IMR-90 (cell line): ENCODE measurements around the gene UQCRQ. TPM values are rescaled to one million over a fixed set of nuclear protein-coding genes. Genes with fewer than 3 reads are reported as not detected.

Experiments used
- ATAC-seq: fragments of 200-7000 bp; cut with Tn5 transposase; 2 replicates; pipeline ENCODE4 v1.9.1; 2020; ENCODE audit warnings: low read depth, mild to moderate bottlenecking, moderate library complexity
- BruUV-seq: library from RNA; stranded (reverse); fragments of 400-500 nt; replicated peaks from 2 replicates; lab custom pipeline; 2021; lab: Mats Ljungman, UMichigan
- CTCF ChIA-PET: fragments of 300-600 bp; formaldehyde crosslinking; extraction: SDS; loops from one replicate; lab custom pipeline; 2021; ENCODE audit warnings: antibody characterized with exemption; lab: Yijun Ruan, JAX
- POLR2A ChIA-PET: fragments of 300-600 bp; sonication (Branson Sonifier 250); formaldehyde crosslinking; loops from one replicate; lab custom pipeline; 2022; ENCODE audit warnings: antibody characterized with exemption; ENCODE audit not compliant: unreplicated experiment; lab: Charles Lee
- DNase-seq: peaks from one replicate; pipeline ENCODE4 v3.0.0; 2013
- H2AFZ ChIP-seq: replicated peaks from 2 replicates; pipeline ENCODE3; 2013; ENCODE audit warnings: low read length, mild to moderate bottlenecking; ENCODE audit not compliant: poor library complexity
- H2AK5ac ChIP-seq: 2 replicates; pipeline ENCODE4 v1.6.1; 2013; ENCODE audit warnings: low read depth, low read length, inconsistent platforms
- H2AK9ac ChIP-seq: replicated peaks from 2 replicates; pipeline ENCODE3; 2013; ENCODE audit warnings: mild to moderate bottlenecking, low read depth, low read length, moderate library complexity; ENCODE audit not compliant: poor library complexity
- H2BK120ac ChIP-seq: 2 replicates; pipeline ENCODE4 v1.6.1; 2013; ENCODE audit warnings: low read depth, low read length, inconsistent platforms
- H2BK15ac ChIP-seq: 3 replicates; pipeline ENCODE4 v1.6.1; 2013; ENCODE audit warnings: low read depth, low read length, inconsistent platforms
- H2BK20ac ChIP-seq: 2 replicates; pipeline ENCODE4 v1.6.1; 2013; ENCODE audit warnings: low read depth, mild to moderate bottlenecking, inconsistent platforms, low read length, moderate library complexity
- H2BK5ac ChIP-seq: 2 replicates; pipeline ENCODE4 v1.6.1; 2013; ENCODE audit warnings: mild to moderate bottlenecking, low read depth, low read length, inconsistent platforms; ENCODE audit not compliant: poor library complexity, severe bottlenecking
- H3K14ac ChIP-seq: replicated peaks from 2 replicates; pipeline ENCODE4 v1.6.1; 2013; ENCODE audit warnings: low read depth, low read length, inconsistent platforms
- H3K18ac ChIP-seq: 2 replicates; pipeline ENCODE4 v1.6.1; 2013; ENCODE audit warnings: low read depth, low read length, control low read depth
- H3K23ac ChIP-seq: 2 replicates; pipeline ENCODE4 v1.6.1; 2013; ENCODE audit warnings: low read depth, low read length, inconsistent platforms
- H3K27ac ChIP-seq: 2 replicates; pipeline ENCODE4 v1.5.1; 2013; ENCODE audit warnings: mild to moderate bottlenecking, control low read depth, low read length; ENCODE audit not compliant: insufficient read depth
- H3K27me3 ChIP-seq: 2 replicates; pipeline ENCODE4 v1.6.1; 2013; ENCODE audit warnings: low read length; ENCODE audit not compliant: control insufficient read depth, insufficient read depth
- H3K36me3 ChIP-seq: 2 replicates; pipeline ENCODE4 v1.6.1; 2013; ENCODE audit warnings: low read length, mixed read lengths; ENCODE audit not compliant: control insufficient read depth, insufficient read depth
- H3K4ac ChIP-seq: 2 replicates; pipeline ENCODE4 v1.6.1; 2013; ENCODE audit warnings: low read depth, low read length, inconsistent platforms
- H3K4me1 ChIP-seq: 2 replicates; pipeline ENCODE4 v1.6.1; 2013; ENCODE audit warnings: low read length, mixed read lengths; ENCODE audit not compliant: control insufficient read depth, insufficient read depth
- H3K4me2 ChIP-seq: 2 replicates; pipeline ENCODE4 v1.6.1; 2013; ENCODE audit warnings: low read depth, mild to moderate bottlenecking, control low read depth, low read length, moderate library complexity
- H3K4me3 ChIP-seq: 2 replicates; pipeline ENCODE4 v1.5.1; 2013; ENCODE audit warnings: low read depth, mild to moderate bottlenecking, control low read depth, low read length, moderate library complexity; ENCODE audit not compliant: insufficient read depth
- H3K56ac ChIP-seq: 2 replicates; pipeline ENCODE4 v1.6.1; 2013; ENCODE audit warnings: low read length, inconsistent platforms; ENCODE audit not compliant: insufficient read depth; ENCODE audit errors: extremely low read depth
- H3K79me1 ChIP-seq, 2 experiments: 2 replicates each; pipeline ENCODE4 v1.6.1; 2013; ENCODE audit warnings: low read length in 2 of 2, inconsistent platforms in 1 of 2, low read depth in 1 of 2
- H3K9ac ChIP-seq: 2 replicates; pipeline ENCODE4 v1.6.1; 2013; ENCODE audit warnings: low read depth, low read length, control low read depth
- H3K9me1 ChIP-seq: 2 replicates; pipeline ENCODE4 v1.6.1; 2013; ENCODE audit warnings: low read length, inconsistent platforms; ENCODE audit not compliant: insufficient read depth
- H3K9me3 ChIP-seq: 2 replicates; pipeline ENCODE4 v1.6.1; 2013; ENCODE audit warnings: low read length; ENCODE audit not compliant: control insufficient read depth, insufficient read depth
- H4K20me1 ChIP-seq: 2 replicates; pipeline ENCODE4 v1.6.1; 2013; ENCODE audit warnings: low read length, inconsistent platforms; ENCODE audit not compliant: insufficient read depth
- H4K5ac ChIP-seq: 2 replicates; pipeline ENCODE4 v1.6.1; 2013; ENCODE audit warnings: mild to moderate bottlenecking, low read depth, low read length, control low read depth
- H4K8ac ChIP-seq, 2 experiments: 2 replicates each; pipeline ENCODE4 v1.6.1; 2013; ENCODE audit warnings: low read depth in 2 of 2, low read length in 2 of 2, control low read depth in 1 of 2, inconsistent platforms in 1 of 2
- H4K91ac ChIP-seq: 2 replicates; pipeline ENCODE4 v1.6.1; 2013; ENCODE audit warnings: low read depth, low read length, inconsistent platforms; ENCODE audit not compliant: insufficient read depth
- MXI1 ChIP-seq: IDR thresholded peaks from 2 replicates; pipeline ENCODE4 v1.6.1; 2012; ENCODE audit warnings: low read depth, mild to moderate bottlenecking, low read length, moderate library complexity, borderline replicate concordance
- POLR2A ChIP-seq: IDR thresholded peaks from 2 replicates; pipeline ENCODE4 v1.6.1; 2012; ENCODE audit warnings: mild to moderate bottlenecking, low read depth, low read length
- RAD21 ChIP-seq: IDR thresholded peaks from 2 replicates; pipeline ENCODE4 v1.6.1; 2012; ENCODE audit warnings: low read length, improper control_type of control experiment
- SMC3 ChIP-seq: fragments of 150-350 bp; IDR thresholded peaks from 2 replicates; pipeline ENCODE4 v1.6.1; 2016; ENCODE audit warnings: low read depth, mild to moderate bottlenecking, antibody characterized with exemption, low read length, moderate library complexity
- whole genome bisulfite sequencing, 2 experiments: methylation state at CpG; one replicate each; pipeline versions ENCODE4 v1.1.5 to v1.1.7; 2013; ENCODE audit warnings: missing lambda C conversion rate in 2 of 2; ENCODE audit not compliant: insufficient read length in 1 of 2; ENCODE audit errors: extremely low coverage in 2 of 2; 5-methylcytosine and 5-hydroxymethylcytosine counted together
- dilution Hi-C: fragments of 300-500 bp; cut with HindIII; formaldehyde crosslinking; loops from one replicate; pipeline ENCODE4 v1.14.3; 2018; ENCODE audit warnings: low sequenced_read_pairs; ENCODE audit not compliant: unreplicated experiment
- in situ Hi-C: fragments of 300-500 bp; cut with MboI; formaldehyde crosslinking; loops from 3 replicates; pipeline ENCODE4 v1.14.3; 2019; ENCODE audit warnings: low sequenced_read_pairs, inconsistent platforms, mixed read lengths
- intact Hi-C: fragments of 100-400 bp; cut with micrococcal nuclease; formaldehyde crosslinking; loops from 2 replicates; pipeline ENCODE4 v1.10.0; 2022
- polyA plus RNA-seq, 3 experiments: library from polyadenylated mRNA; depleted of rRNA; stranded (reverse); fragments of >200 nt; gene quantifications; 2 replicates each; pipeline ENCODE4 v1.2.3, GENCODE V29; 2012; ENCODE audit warnings: low replicate concordance in 1 of 3
- total RNA-seq: library from RNA; depleted of rRNA; stranded (reverse); fragments of >200 nt; gene quantifications from 2 replicates; pipeline ENCODE4 v1.2.3, GENCODE V29; 2012
- TF ChIP-seq, protein P1 (sequence below): conservative IDR thresholded peaks from 2 replicates; pipeline ENCODE4 v1.5.1; 2012; ENCODE audit warnings: mild to moderate bottlenecking, low read depth, low read length, improper control_type of control experiment

Gene UQCRQ
- total and polyA plus RNA-seq, 2 of the 4 experiments (the other 2 are of a cell fraction), result 73.7 to 292 TPM

DNA sequence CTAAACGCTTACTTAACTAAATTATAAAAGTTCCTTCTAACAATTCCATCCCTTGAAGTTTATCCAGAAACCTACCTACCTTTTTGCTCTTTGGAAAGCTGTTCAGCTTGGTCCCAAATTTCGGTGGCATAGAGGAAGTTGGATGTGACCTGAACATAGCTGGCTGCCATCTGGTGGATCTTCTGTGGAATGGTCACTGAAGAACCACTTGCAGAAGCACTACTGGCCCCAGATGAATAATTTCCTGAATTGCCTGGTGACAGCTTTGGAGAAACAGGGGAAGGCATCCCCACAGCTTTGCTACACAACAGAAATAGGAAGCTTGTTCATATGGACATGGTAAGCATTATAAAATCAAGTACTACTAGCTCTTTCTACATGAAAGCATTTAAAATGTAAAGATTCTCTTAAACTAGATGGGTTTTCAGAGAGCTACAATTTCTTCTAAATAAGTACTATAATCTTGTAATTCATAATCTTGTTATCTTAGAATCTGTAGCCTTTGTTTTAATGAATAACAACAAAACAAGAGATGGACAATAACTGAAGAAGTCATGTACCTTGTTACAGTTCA, 16.9 kb downstream of the UQCRQ start:
- no peak overlapping the region for H3K14ac ChIP-seq
- dilution Hi-C loops, result no loop called here
- H3K27ac ChIP-seq, result no peak overlapping the region
- peak; percentile 74 for DNase-seq
- no peak overlapping the region for H4K91ac ChIP-seq
- no peak overlapping the region for H3K56ac ChIP-seq
- H2AK5ac ChIP-seq, result no peak overlapping the region
- no peak overlapping the region for H3K4me3 ChIP-seq
- no peak overlapping the region for H3K9ac ChIP-seq
- peaks cover 43% of the 10 kb centered on the region for H3K36me3 ChIP-seq
- peak; percentile 64 for TF ChIP-seq RAD21
- no peak for TF ChIP-seq POLR2A
- no peak for TF ChIP-seq MXI1
- peak; percentile 72 for TF ChIP-seq SMC3
- TF ChIP-seq, protein P1, sequence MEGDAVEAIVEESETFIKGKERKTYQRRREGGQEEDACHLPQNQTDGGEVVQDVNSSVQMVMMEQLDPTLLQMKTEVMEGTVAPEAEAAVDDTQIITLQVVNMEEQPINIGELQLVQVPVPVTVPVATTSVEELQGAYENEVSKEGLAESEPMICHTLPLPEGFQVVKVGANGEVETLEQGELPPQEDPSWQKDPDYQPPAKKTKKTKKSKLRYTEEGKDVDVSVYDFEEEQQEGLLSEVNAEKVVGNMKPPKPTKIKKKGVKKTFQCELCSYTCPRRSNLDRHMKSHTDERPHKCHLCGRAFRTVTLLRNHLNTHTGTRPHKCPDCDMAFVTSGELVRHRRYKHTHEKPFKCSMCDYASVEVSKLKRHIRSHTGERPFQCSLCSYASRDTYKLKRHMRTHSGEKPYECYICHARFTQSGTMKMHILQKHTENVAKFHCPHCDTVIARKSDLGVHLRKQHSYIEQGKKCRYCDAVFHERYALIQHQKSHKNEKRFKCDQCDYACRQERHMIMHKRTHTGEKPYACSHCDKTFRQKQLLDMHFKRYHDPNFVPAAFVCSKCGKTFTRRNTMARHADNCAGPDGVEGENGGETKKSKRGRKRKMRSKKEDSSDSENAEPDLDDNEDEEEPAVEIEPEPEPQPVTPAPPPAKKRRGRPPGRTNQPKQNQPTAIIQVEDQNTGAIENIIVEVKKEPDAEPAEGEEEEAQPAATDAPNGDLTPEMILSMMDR, result peak; percentile 67
- no TSS peak for BruUV-seq
- H3K9me3 ChIP-seq, result no peaks in the 10 kb centered on the region
- peaks cover 4 to 22% of the 10 kb centered on the region in 2 experiments for H3K79me1 ChIP-seq
- H4K20me1 ChIP-seq, result peaks cover under 1% of the 10 kb centered on the region; the same call in 1 of the 2 replicates
- H3K4me2 ChIP-seq, result no peak overlapping the region
- H3K23ac ChIP-seq, result no peak overlapping the region
- intact Hi-C loops, result loop anchor here (1.0 kb wide), 2 partner anchors 53 to 498 kb away; partner anchors contain the start of gene SHROOM1
- H2BK15ac ChIP-seq, result no peak overlapping the region
- in situ Hi-C loops, result loop anchor here (5.0 kb wide), 1 partner anchor 496 kb away; no protein-coding TSS in a partner anchor
- peak; percentile 83 for ATAC-seq
- CTCF ChIA-PET, result interaction anchor here (0.6 to 1.2 kb wide), 5 partner anchors 9 to 288 kb away, joined by 3 to 4 read pairs (median 3); partner anchors contain the start of genes GDF9 and UQCRQ
- H2AFZ ChIP-seq, result no peak overlapping the region
- no peak overlapping the region for H2BK20ac ChIP-seq
- no peak overlapping the region for H2AK9ac ChIP-seq
- peaks cover under 1% of the 10 kb centered on the region; the same call in 1 of the 2 replicates for H3K9me1 ChIP-seq
- H3K18ac ChIP-seq, result no peak overlapping the region
- 0 to 100% methylated on average over 1 of the region's 2 CpGs for WGBS, 2 experiments
- no peaks in the 10 kb centered on the region for H3K4me1 ChIP-seq
- H4K8ac ChIP-seq, result no peak overlapping the region
- POLR2A ChIA-PET, result interaction anchor here (1.4 kb wide), 1 partner anchor 44 kb away, joined by 3 read pairs; no protein-coding TSS in a partner anchor
- H4K5ac ChIP-seq, result no peak overlapping the region
- no peak overlapping the region for H3K4ac ChIP-seq
- no peaks in the 10 kb centered on the region for H3K27me3 ChIP-seq
- H2BK5ac ChIP-seq, result no peak overlapping the region
- no peak overlapping the region for H2BK120ac ChIP-seq
